ENCODE measurements around the gene GIPC2.

GRCh38 chr1:78091215-78091813, 45.5 kb downstream of the GIPC2 start:
- TF ChIP-seq REST (IDR thresholded peaks at IDR 0.05; ENCODE audit: insufficient replicate concordance, low read depth) (no peak), CTCF (IDR thresholded peaks at IDR 0.05; ENCODE audit: insufficient read depth, low read length) (no peak), POLR2AphosphoS5 (IDR thresholded peaks at IDR 0.05; ENCODE audit: low read depth) (no peak)
